AG09309 (cell line): ENCODE measurements around the gene CNFN.

Source experiments
- DNase-seq: peaks from one replicate; pipeline ENCODE4 v3.0.0-alpha.2; 2010; ENCODE audit warnings: low read depth
- H3K4me3 ChIP-seq: 2 replicates; pipeline ENCODE4 v1.5.1; 2011; ENCODE audit warnings: mild to moderate bottlenecking, low read depth, low read length, moderate library complexity; ENCODE audit not compliant: control insufficient read depth
- CTCF ChIP-seq: IDR thresholded peaks from 2 replicates; pipeline ENCODE4 v1.5.1; 2011; ENCODE audit warnings: mild to moderate bottlenecking, low read depth, low read length, inconsistent platforms; ENCODE audit not compliant: insufficient read depth, control insufficient read depth; ENCODE audit errors: missing control alignments

CNFN gene

GRCh38 chr19:42363614-42364346, 26.3 kb downstream of the CNFN start:
- TF ChIP-seq CTCF = no peak
- no peak for DNase-seq

GRCh38 chr19:42362891-42363440, 27.1 kb downstream of the CNFN start:
- no peak overlapping the region for H3K4me3 ChIP-seq
- TF ChIP-seq CTCF = no peak
- no peak for DNase-seq

More at GRCh38 chr19:42363614-42364346, 26.3 kb downstream of the CNFN start:
- no peak overlapping the region for H3K4me3 ChIP-seq

- TF ChIP-seq CTCF = no peak
- no peak for DNase-seq
- no peak overlapping the region for H3K4me3 ChIP-seq
Measured at GRCh38 chr19:42362342-42362741, 27.8 kb downstream of the CNFN start.

GRCh38 chr19:42361545-42361910, 28.6 kb downstream of the CNFN start:
- no peak overlapping the region for H3K4me3 ChIP-seq
- no peak for DNase-seq
- TF ChIP-seq CTCF = no peak

- no peak for DNase-seq
- H3K4me3 ChIP-seq = no peak overlapping the region
- TF ChIP-seq CTCF = no peak
Measured at GRCh38 chr19:42360787-42361544, 29.1 kb downstream of the CNFN start.

- H3K4me3 ChIP-seq = no peak overlapping the region
- no peak for DNase-seq
- no peak for TF ChIP-seq CTCF
Measured at GRCh38 chr19:42357290-42357689, 32.8 kb downstream of the CNFN start.
